CD4-positive, CD25-positive, alpha-beta regulatory T cell (primary cell): ENCODE data around the gene MOGAT1. TPM values are rescaled to one million over a fixed set of nuclear protein-coding genes. Genes with fewer than 3 reads are reported as not detected.

Source experiments
- ATAC-seq, 2 donors: fragments of 150-1000 bp; cut with Tn5 transposase; one replicate each; pipeline ENCODE4 v1.10.0; 2021; ENCODE audit warnings: low read depth in 2 of 2, moderate number of reproducible peaks in 2 of 2, moderate library complexity in 1 of 2
- DNase-seq, 3 donors: peaks; one replicate each; pipeline versions ENCODE4 v3.0.0 to v3.0.0-alpha.2; 2012 to 2022; ENCODE audit warnings: mixed read lengths in 1 of 3
- H3K27ac ChIP-seq: one replicate; pipeline ENCODE4 v1.7.0; 2013; ENCODE audit warnings: mild to moderate bottlenecking, low read length; ENCODE audit not compliant: insufficient read depth, poor library complexity, severe bottlenecking
- H3K27me3 ChIP-seq: one replicate; pipeline ENCODE4 v1.7.0; 2013; ENCODE audit warnings: low read length; ENCODE audit not compliant: control insufficient read depth, insufficient read depth
- H3K36me3 ChIP-seq: one replicate; pipeline ENCODE4 v1.7.0; 2013; ENCODE audit warnings: mild to moderate bottlenecking, low read length, moderate library complexity; ENCODE audit not compliant: control insufficient read depth, insufficient read depth
- H3K4me1 ChIP-seq: 2 replicates; pipeline ENCODE4 v1.7.0; 2013; ENCODE audit warnings: mild to moderate bottlenecking, low read length; ENCODE audit not compliant: insufficient read depth, control insufficient read depth, poor library complexity, severe bottlenecking
- H3K4me3 ChIP-seq: one replicate; pipeline ENCODE4 v1.7.0; 2013; ENCODE audit warnings: low read depth, mild to moderate bottlenecking, low read length, moderate library complexity
- H3K9me3 ChIP-seq, 2 experiments: 1 replicate in 1 of 2; 2 replicates in 1 of 2; pipeline ENCODE4 v1.7.0; 2013; ENCODE audit warnings: low read length in 2 of 2, mild to moderate bottlenecking in 1 of 2, moderate library complexity in 1 of 2; ENCODE audit not compliant: control insufficient read depth in 2 of 2
- H3K27ac Mint-ChIP-seq, 3 donors: one replicate each; pipeline ENCODE4 v1.8.0; 2020 to 2022; ENCODE audit warnings: mild to moderate bottlenecking in 3 of 3, mixed read lengths in 3 of 3, moderate library complexity in 2 of 3
- H3K27me3 Mint-ChIP-seq: one replicate; pipeline ENCODE4 v1.8.0; 2022; ENCODE audit warnings: mild to moderate bottlenecking, mixed read lengths
- H3K36me3 Mint-ChIP-seq: one replicate; pipeline ENCODE4 v1.8.0; 2020; ENCODE audit warnings: mixed read lengths
- H3K4me1 Mint-ChIP-seq, 4 donors: one replicate each; pipeline ENCODE4 v1.8.0; 2020 to 2022; ENCODE audit warnings: mixed read lengths in 4 of 4, mild to moderate bottlenecking in 1 of 4
- H3K4me3 Mint-ChIP-seq, 4 donors: one replicate each; pipeline ENCODE4 v1.8.0; 2020 to 2022; ENCODE audit warnings: mild to moderate bottlenecking in 4 of 4, mixed read lengths in 4 of 4, moderate library complexity in 3 of 4
- H3K9me3 Mint-ChIP-seq, 7 donors: one replicate each; pipeline ENCODE4 v1.8.0; 2020 to 2022; ENCODE audit warnings: mixed read lengths in 7 of 7, mild to moderate bottlenecking in 3 of 7, moderate library complexity in 2 of 7
- polyA plus RNA-seq, 4 donors: library from polyadenylated mRNA; unstranded; fragments of 300-500 nt; fragmentation: Illumina TruSeq; gene quantifications; one replicate each; pipeline ENCODE4 v1.2.3, GENCODE V29; 2021
- total RNA-seq: library from RNA; stranded (reverse); gene quantifications from one replicate; pipeline ENCODE4 v1.2.3, GENCODE V29; 2022

MOGAT1 gene, protein sequence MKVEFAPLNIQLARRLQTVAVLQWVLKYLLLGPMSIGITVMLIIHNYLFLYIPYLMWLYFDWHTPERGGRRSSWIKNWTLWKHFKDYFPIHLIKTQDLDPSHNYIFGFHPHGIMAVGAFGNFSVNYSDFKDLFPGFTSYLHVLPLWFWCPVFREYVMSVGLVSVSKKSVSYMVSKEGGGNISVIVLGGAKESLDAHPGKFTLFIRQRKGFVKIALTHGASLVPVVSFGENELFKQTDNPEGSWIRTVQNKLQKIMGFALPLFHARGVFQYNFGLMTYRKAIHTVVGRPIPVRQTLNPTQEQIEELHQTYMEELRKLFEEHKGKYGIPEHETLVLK
- total RNA-seq (not detected), polyA plus RNA-seq (not detected)

GRCh38 chr2:222671259-222672067 lies at the start of gene MOGAT1:
Gene MOGAT1, plus strand, starts transcription at chr2:222671658. Its CDS starts 128 bp downstream, at chr2:222671786.
- peaks cover 41% of the 10 kb centered on the region for H3K27me3 ChIP-seq
- ATAC-seq = peak in 1 of 2 donors; percentile 14
- Mint-ChIP-seq H3K4me1 (peaks cover 0 to 9% (median 5%) of the 10 kb centered on the region in 4 donors), H3K27ac (no peak within 1 kb of the TSS), H3K36me3 (no peaks in the 10 kb centered on the region), H3K9me3 (peaks cover 0 to 2% (median 0%) of the 10 kb centered on the region in 7 donors), H3K27me3 (peaks cover 66% of the 10 kb centered on the region), H3K4me3 (peak within 1 kb of the TSS in 3 of 4 donors; percentile 16 to 60 (median 44))
- no peak within 1 kb of the TSS for H3K27ac ChIP-seq
- H3K36me3 ChIP-seq = no peaks in the 10 kb centered on the region
- no peak within 1 kb of the TSS for H3K4me3 ChIP-seq
- no peaks in the 10 kb centered on the region for H3K9me3 ChIP-seq
- DNase-seq = no peak
- H3K4me1 ChIP-seq = no peaks in the 10 kb centered on the region

DNA sequence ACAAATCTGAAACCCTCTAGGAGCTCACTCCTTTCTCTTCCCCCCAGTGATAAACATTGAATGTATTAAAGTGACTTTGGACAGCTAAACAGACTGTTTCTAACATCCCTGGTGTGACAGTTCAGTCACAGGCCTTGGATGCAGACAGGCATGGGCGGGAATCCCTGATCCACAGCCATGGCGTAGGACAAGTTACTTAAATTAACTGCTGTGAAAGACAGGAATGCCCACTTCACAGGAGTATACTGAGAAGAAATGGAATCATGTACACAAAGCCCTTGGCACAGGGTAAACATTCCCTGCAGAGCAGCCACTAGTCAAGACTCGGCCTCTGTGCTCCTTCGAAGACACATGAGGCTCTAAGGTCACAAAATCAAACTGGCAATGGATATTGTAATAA lies 49.6 kb upstream of the MOGAT1 start:
- Histone ChIP-seq H3K27me3 (no peaks in the 10 kb centered on the region), H3K4me1 (no peaks in the 10 kb centered on the region), H3K27ac (no peak overlapping the region), H3K4me3 (no peak overlapping the region), H3K36me3 (peaks cover 60% of the 10 kb centered on the region), H3K9me3 (no peaks in the 10 kb centered on the region)
- no peak overlapping the region for H3K4me3 Mint-ChIP-seq
- H3K27me3 Mint-ChIP-seq = no peaks in the 10 kb centered on the region
- peaks cover 0 to 7% (median 2%) of the 10 kb centered on the region in 4 donors for H3K4me1 Mint-ChIP-seq
- H3K27ac Mint-ChIP-seq = no peak overlapping the region
- H3K9me3 Mint-ChIP-seq = no peaks in the 10 kb centered on the region
- peaks cover 45% of the 10 kb centered on the region for H3K36me3 Mint-ChIP-seq
- DNase-seq = no peak
- ATAC-seq = no peak

DNA sequence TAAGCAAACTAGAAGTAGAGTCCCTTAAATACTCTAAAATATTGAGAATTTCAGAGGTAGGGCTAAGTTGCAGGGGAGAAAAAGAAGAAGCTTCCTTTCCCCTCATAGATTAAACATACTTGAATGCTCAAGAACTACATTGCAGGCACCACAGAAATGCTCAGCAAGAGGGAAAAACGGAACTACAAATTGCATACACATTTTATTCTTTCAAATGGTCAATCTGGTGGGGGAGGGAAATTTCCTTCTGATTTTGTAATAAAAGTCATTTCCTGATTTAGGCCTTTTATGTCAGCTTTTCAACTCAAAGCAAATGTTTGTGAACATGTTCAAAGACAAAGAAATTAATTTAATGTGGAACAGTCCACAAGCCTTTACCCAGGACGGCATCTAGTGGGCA lies 48.5 kb upstream of the MOGAT1 start:
- Histone ChIP-seq H3K27ac (no peak overlapping the region), H3K4me3 (no peak overlapping the region), H3K9me3 (no peaks in the 10 kb centered on the region), H3K36me3 (peaks cover 64% of the 10 kb centered on the region), H3K27me3 (no peaks in the 10 kb centered on the region), H3K4me1 (no peaks in the 10 kb centered on the region)
- H3K27ac Mint-ChIP-seq = peak overlapping the region in 1 of 3 donors; percentile 38
- no peak for DNase-seq
- no peaks in the 10 kb centered on the region for H3K27me3 Mint-ChIP-seq
- H3K4me3 Mint-ChIP-seq = no peak overlapping the region
- H3K9me3 Mint-ChIP-seq = no peaks in the 10 kb centered on the region
- peaks cover 0 to 9% (median 2%) of the 10 kb centered on the region in 4 donors for H3K4me1 Mint-ChIP-seq
- no peak for ATAC-seq
- peaks cover 51% of the 10 kb centered on the region for H3K36me3 Mint-ChIP-seq

- Mint-ChIP-seq H3K9me3 (no peaks in the 10 kb centered on the region), H3K4me3 (no peak overlapping the region), H3K36me3 (peaks cover 51% of the 10 kb centered on the region), H3K27ac (no peak overlapping the region), H3K4me1 (peaks cover 0 to 9% (median 2%) of the 10 kb centered on the region in 4 donors), H3K27me3 (no peaks in the 10 kb centered on the region)
- H3K4me3 ChIP-seq = no peak overlapping the region
- H3K27me3 ChIP-seq = no peaks in the 10 kb centered on the region
- no peaks in the 10 kb centered on the region for H3K4me1 ChIP-seq
- ATAC-seq = no peak
- peaks cover 72% of the 10 kb centered on the region for H3K36me3 ChIP-seq
- no peak overlapping the region for H3K27ac ChIP-seq
- DNase-seq = no peak
- H3K9me3 ChIP-seq = no peaks in the 10 kb centered on the region
These were observed 47.6 kb upstream of the MOGAT1 start for GRCh38 chr2:222623756-222624309.

- ATAC-seq = no peak
- peaks cover 60% of the 10 kb centered on the region for H3K36me3 Mint-ChIP-seq
These were observed 43.7 kb upstream of the MOGAT1 start for GRCh38 chr2:222627764-222628163.

GRCh38 chr2:222635295-222635694 lies 36.2 kb upstream of the MOGAT1 start:
- peaks cover 0 to 6% (median 3%) of the 10 kb centered on the region in 4 donors for H3K4me1 Mint-ChIP-seq
- H3K9me3 Mint-ChIP-seq = peaks cover 0 to 2% (median 0%) of the 10 kb centered on the region in 7 donors
- no peak for DNase-seq
- H3K9me3 ChIP-seq = no peaks in the 10 kb centered on the region
- no peak overlapping the region for H3K27ac ChIP-seq
- ATAC-seq = no peak
- H3K27me3 ChIP-seq = no peaks in the 10 kb centered on the region
- H3K4me3 Mint-ChIP-seq = no peak overlapping the region
- H3K4me3 ChIP-seq = no peak overlapping the region
- H3K27me3 Mint-ChIP-seq = no peaks in the 10 kb centered on the region
- no peaks in the 10 kb centered on the region for H3K4me1 ChIP-seq
- H3K27ac Mint-ChIP-seq = no peak overlapping the region
- H3K36me3 Mint-ChIP-seq = peaks cover 59% of the 10 kb centered on the region
- H3K36me3 ChIP-seq = peaks cover 70% of the 10 kb centered on the region

More at GRCh38 chr2:222627764-222628163, 43.7 kb upstream of the MOGAT1 start:
- Mint-ChIP-seq H3K27me3 (no peaks in the 10 kb centered on the region), H3K27ac (no peak overlapping the region), H3K4me1 (peaks cover 0 to 3% (median 0%) of the 10 kb centered on the region in 4 donors), H3K4me3 (no peak overlapping the region), H3K9me3 (no peaks in the 10 kb centered on the region)
- Histone ChIP-seq H3K9me3 (no peaks in the 10 kb centered on the region), H3K27me3 (no peaks in the 10 kb centered on the region), H3K27ac (no peak overlapping the region), H3K4me1 (no peaks in the 10 kb centered on the region), H3K4me3 (no peak overlapping the region), H3K36me3 (peaks cover 80% of the 10 kb centered on the region)
- no peak for DNase-seq

- Histone ChIP-seq H3K27me3 (no peaks in the 10 kb centered on the region), H3K4me3 (no peak overlapping the region), H3K27ac (no peak overlapping the region), H3K4me1 (no peaks in the 10 kb centered on the region), H3K9me3 (no peaks in the 10 kb centered on the region), H3K36me3 (peaks cover 64% of the 10 kb centered on the region)
- DNase-seq (no peak), ATAC-seq (no peak)
- Mint-ChIP-seq H3K27me3 (no peaks in the 10 kb centered on the region), H3K27ac (peak overlapping the region in 1 of 3 donors; percentile 2), H3K36me3 (peaks cover 56% of the 10 kb centered on the region), H3K9me3 (peaks cover 0 to 2% (median 0%) of the 10 kb centered on the region in 7 donors), H3K4me3 (no peak overlapping the region), H3K4me1 (peaks cover 0 to 9% (median 6%) of the 10 kb centered on the region in 4 donors)
These were observed 34.4 kb upstream of the MOGAT1 start for GRCh38 chr2:222637067-222637466.
